SK-N-SH (cell line): Measurements from ENCODE around the gene CAMSAP1. TPM values are rescaled to one million over a fixed set of nuclear protein-coding genes. Genes with fewer than 3 reads are reported as not detected.

ENCODE experiments used
- CTCF ChIA-PET: fragments of 300-600, 350-600 bp; formaldehyde crosslinking; extraction: SDS; loops from one replicate; lab custom pipeline; 2021; lab: Yijun Ruan, JAX
- POLR2A ChIA-PET: fragments of 350-600 bp; sonication (Branson Sonifier 250); formaldehyde crosslinking; extraction: SDS; loops from one replicate; lab custom pipeline; 2020; ENCODE audit warnings: antibody characterized with exemption, inconsistent platforms; lab: Yijun Ruan, JAX
- DNase-seq: peaks from one replicate; pipeline ENCODE4 v3.0.0; 2012
- H2AFZ ChIP-seq: fragments of 200-600 bp; sonication (generic); 2 replicates; pipeline ENCODE4 v1.8.1; 2016; ENCODE audit warnings: antibody characterized with exemption, mild to moderate bottlenecking, low read depth
- H3F3A ChIP-seq: fragments of 200-600 bp; sonication (generic); replicated peaks from 2 replicates; pipeline ENCODE3; 2016; ENCODE audit warnings: antibody characterized with exemption, mild to moderate bottlenecking; ENCODE audit not compliant: insufficient read depth
- H3K27ac ChIP-seq, 2 experiments: fragments of 200-500 bp in 1 of 2; fragments of 200-600 bp in 1 of 2; sonication (Bioruptor generic) in 1 of 2; sonication (generic), shearing (Covaris generic) in 1 of 2; 2 replicates each; pipeline versions ENCODE4 v1.5.1 to v1.6.1; 2014 to 2016; ENCODE audit warnings: low read depth in 2 of 2, inconsistent platforms in 1 of 2, low read length in 1 of 2, mild to moderate bottlenecking in 1 of 2, mixed read lengths in 1 of 2
- H3K27me3 ChIP-seq: fragments of 200-600 bp; sonication (generic), shearing (Covaris generic); 2 replicates; pipeline ENCODE4 v1.6.1; 2016; ENCODE audit warnings: mixed run types; ENCODE audit not compliant: insufficient read depth
- H3K36me3 ChIP-seq, 2 experiments: fragments of 200-500 bp in 1 of 2; fragments of 200-600 bp in 1 of 2; sonication (Bioruptor generic) in 1 of 2; sonication (generic) in 1 of 2; replicated peaks in 1 of 2; 2 replicates each; pipeline versions ENCODE3 to v1.5.1; 2014 to 2016; ENCODE audit warnings: low read length in 1 of 2, mild to moderate bottlenecking in 1 of 2; ENCODE audit not compliant: insufficient read depth in 2 of 2, control insufficient read depth in 1 of 2
- H3K4me1 ChIP-seq, 2 experiments: fragments of 200-500 bp in 1 of 2; fragments of 200-600 bp in 1 of 2; sonication (Bioruptor generic) in 1 of 2; sonication (generic), shearing (Covaris generic) in 1 of 2; 2 replicates each; pipeline versions ENCODE4 v1.5.1 to v1.6.1; 2014 to 2016; ENCODE audit warnings: low read depth in 1 of 2, low read length in 1 of 2, mixed run types in 1 of 2; ENCODE audit not compliant: insufficient read depth in 2 of 2, control insufficient read depth in 1 of 2
- H3K4me2 ChIP-seq: fragments of 200-600 bp; sonication (generic), shearing (Covaris generic); 2 replicates; pipeline ENCODE4 v1.6.1; 2017; ENCODE audit warnings: mixed run types
- H3K4me3 ChIP-seq, 2 experiments: fragments of 200-500 bp in 1 of 2; fragments of 200-600 bp in 1 of 2; sonication (Bioruptor generic) in 1 of 2; sonication (generic), shearing (Covaris generic) in 1 of 2; 2 replicates each; pipeline versions ENCODE4 v1.5.1 to v1.8.1; 2014 to 2016; ENCODE audit warnings: low read depth in 2 of 2, inconsistent platforms in 1 of 2, low read length in 1 of 2, mild to moderate bottlenecking in 1 of 2, mixed read lengths in 1 of 2, moderate library complexity in 1 of 2
- H3K79me2 ChIP-seq: fragments of 200-600 bp; sonication (generic); 2 replicates; pipeline ENCODE4 v1.8.1; 2017; ENCODE audit warnings: mild to moderate bottlenecking; ENCODE audit not compliant: insufficient read depth
- H3K9ac ChIP-seq: fragments of 200-600 bp; sonication (generic); 2 replicates; pipeline ENCODE4 v1.6.1; 2017; ENCODE audit warnings: mixed run types
- H3K9me2 ChIP-seq: fragments of 200-600 bp; sonication (generic); 2 replicates; pipeline ENCODE4 v1.6.1; 2017; ENCODE audit warnings: mixed run types
- H3K9me3 ChIP-seq: fragments of 200-600 bp; sonication (generic); 2 replicates; pipeline ENCODE4 v1.6.1; 2017; ENCODE audit warnings: mixed run types, mild to moderate bottlenecking, moderate library complexity
- H4K20me1 ChIP-seq: fragments of 200-600 bp; sonication (generic); 2 replicates; pipeline ENCODE4 v1.6.1; 2017; ENCODE audit warnings: mild to moderate bottlenecking, mixed run types; ENCODE audit not compliant: insufficient read depth
- FOSL2 ChIP-seq: IDR thresholded peaks from 2 replicates; pipeline ENCODE4 v1.4.0; 2012; ENCODE audit warnings: low read depth, mild to moderate bottlenecking, moderate library complexity, borderline replicate concordance
- FOXM1 ChIP-seq: IDR thresholded peaks from 2 replicates; pipeline ENCODE4 v1.4.0; 2012; ENCODE audit warnings: low read depth, mild to moderate bottlenecking
- GABPA ChIP-seq: IDR thresholded peaks from 2 replicates; pipeline ENCODE4 v1.4.0; 2012; ENCODE audit warnings: low read depth, mild to moderate bottlenecking
- JUND ChIP-seq: IDR thresholded peaks from 2 replicates; pipeline ENCODE4 v1.4.0; 2012
- MEF2A ChIP-seq: IDR thresholded peaks from 2 replicates; pipeline ENCODE4 v1.4.0; 2012; ENCODE audit warnings: low read depth, borderline replicate concordance
- RAD21 ChIP-seq: IDR thresholded peaks from 2 replicates; pipeline ENCODE4 v1.6.1; 2012; ENCODE audit warnings: mild to moderate bottlenecking, low read length
- SMC3 ChIP-seq: IDR thresholded peaks from 2 replicates; pipeline ENCODE4 v1.6.1; 2012; ENCODE audit warnings: low read depth, low read length, improper control_type of control experiment
- TAF1 ChIP-seq: IDR thresholded peaks from 2 replicates; pipeline ENCODE4 v1.6.1; 2012; ENCODE audit warnings: low read depth, mild to moderate bottlenecking, low read length, moderate library complexity, borderline replicate concordance
- TCF12 ChIP-seq: IDR thresholded peaks from 2 replicates; pipeline ENCODE4 v1.4.0; 2012
- YY1 ChIP-seq: IDR thresholded peaks from 2 replicates; pipeline ENCODE4 v1.4.0; 2012; ENCODE audit warnings: low read depth, mild to moderate bottlenecking
- WGBS: methylation state at CpG from one replicate; pipeline ENCODE4 v1.1.6; 2017; ENCODE audit warnings: low lambda C conversion rate; 5-methylcytosine and 5-hydroxymethylcytosine counted together
- polyA plus RNA-seq, 3 experiments: library from polyadenylated mRNA; depleted of rRNA; stranded (reverse); fragments of >200 nt; gene quantifications; 2 replicates each; pipeline ENCODE4 v1.2.3, GENCODE V29; 2012
- TF ChIP-seq, protein P1 (sequence below): fragments of 150-350 bp; IDR thresholded peaks from 2 replicates; pipeline ENCODE4 v1.6.1; 2016; ENCODE audit warnings: mild to moderate bottlenecking, low read depth, low read length
- TF ChIP-seq, protein P2 (sequence below): fragments of 200-600 bp; sonication (generic); IDR thresholded peaks from 2 replicates; pipeline ENCODE4 v1.6.1; 2017; ENCODE audit warnings: antibody characterized with exemption, mild to moderate bottlenecking, moderate library complexity

The CAMSAP1 gene
- polyA plus RNA-seq, 1 of the 3 experiments (the other 2 are of a cell fraction), result 8.9 TPM

DNA sequence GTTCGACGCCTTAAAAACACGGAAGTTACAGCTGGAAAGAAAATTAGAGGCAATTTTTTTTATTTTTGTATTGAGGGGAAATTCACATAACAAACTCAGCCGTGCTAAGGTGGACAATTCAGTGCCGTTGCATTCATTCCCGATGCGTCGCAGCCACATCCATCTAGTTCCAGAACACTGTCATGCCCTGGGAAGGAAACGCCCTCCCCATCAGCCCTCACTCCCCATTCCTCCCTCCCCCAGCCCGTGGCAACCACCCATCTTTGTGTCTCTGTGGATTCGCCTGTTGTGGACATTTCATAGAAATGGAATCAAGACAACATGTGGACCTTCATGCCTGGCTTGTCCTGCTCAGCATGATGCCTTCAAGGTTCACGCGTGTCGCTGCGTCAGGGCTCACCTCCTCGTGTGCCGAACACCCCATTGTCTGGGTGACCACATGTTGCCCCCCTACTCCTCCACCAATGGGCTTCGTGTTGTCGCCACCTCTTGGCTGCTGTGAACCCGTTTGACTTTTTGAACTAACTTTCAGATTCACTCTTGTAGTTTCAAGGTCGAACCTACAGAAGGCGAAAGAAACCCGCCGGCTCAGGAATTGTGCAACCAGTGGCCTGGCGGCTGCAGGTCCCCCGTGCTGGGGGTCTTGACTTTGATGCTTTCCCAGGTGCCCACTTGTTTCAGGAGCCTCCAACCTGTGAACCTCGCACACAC lies 17.4 kb upstream of the CAMSAP1 start:
- Histone ChIP-seq H3K36me3 (peaks cover 0 to 2% of the 10 kb centered on the region in 2 experiments), H3K27ac (no peak overlapping the region), H3K4me3 (no peak overlapping the region), H3K27me3 (no peaks in the 10 kb centered on the region), H3K4me2 (no peak overlapping the region), H3K4me1 (no peaks in the 10 kb centered on the region), H3K9me3 (no peaks in the 10 kb centered on the region), H3K9me2 (no peaks in the 10 kb centered on the region), H3K9ac (no peak overlapping the region), H2AFZ (no peak overlapping the region), H3F3A (no peaks in the 10 kb centered on the region), H3K79me2 (no peaks in the 10 kb centered on the region), H4K20me1 (no peaks in the 10 kb centered on the region)
- 95% methylated on average over 25 of the region's 27 CpGs for WGBS
- CTCF ChIA-PET, result interaction anchor here (0.6 to 0.7 kb wide), 2 partner anchors 61 to 83 kb away, joined by 3 read pairs; no protein-coding TSS in a partner anchor
- TF ChIP-seq FOSL2 (no peak), RAD21 (peak; percentile 27; the same call in 1 of the 2 replicates)
- TF ChIP-seq, protein P1, sequence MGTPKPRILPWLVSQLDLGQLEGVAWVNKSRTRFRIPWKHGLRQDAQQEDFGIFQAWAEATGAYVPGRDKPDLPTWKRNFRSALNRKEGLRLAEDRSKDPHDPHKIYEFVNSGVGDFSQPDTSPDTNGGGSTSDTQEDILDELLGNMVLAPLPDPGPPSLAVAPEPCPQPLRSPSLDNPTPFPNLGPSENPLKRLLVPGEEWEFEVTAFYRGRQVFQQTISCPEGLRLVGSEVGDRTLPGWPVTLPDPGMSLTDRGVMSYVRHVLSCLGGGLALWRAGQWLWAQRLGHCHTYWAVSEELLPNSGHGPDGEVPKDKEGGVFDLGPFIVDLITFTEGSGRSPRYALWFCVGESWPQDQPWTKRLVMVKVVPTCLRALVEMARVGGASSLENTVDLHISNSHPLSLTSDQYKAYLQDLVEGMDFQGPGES, result no peak
- TF ChIP-seq, protein P2, sequence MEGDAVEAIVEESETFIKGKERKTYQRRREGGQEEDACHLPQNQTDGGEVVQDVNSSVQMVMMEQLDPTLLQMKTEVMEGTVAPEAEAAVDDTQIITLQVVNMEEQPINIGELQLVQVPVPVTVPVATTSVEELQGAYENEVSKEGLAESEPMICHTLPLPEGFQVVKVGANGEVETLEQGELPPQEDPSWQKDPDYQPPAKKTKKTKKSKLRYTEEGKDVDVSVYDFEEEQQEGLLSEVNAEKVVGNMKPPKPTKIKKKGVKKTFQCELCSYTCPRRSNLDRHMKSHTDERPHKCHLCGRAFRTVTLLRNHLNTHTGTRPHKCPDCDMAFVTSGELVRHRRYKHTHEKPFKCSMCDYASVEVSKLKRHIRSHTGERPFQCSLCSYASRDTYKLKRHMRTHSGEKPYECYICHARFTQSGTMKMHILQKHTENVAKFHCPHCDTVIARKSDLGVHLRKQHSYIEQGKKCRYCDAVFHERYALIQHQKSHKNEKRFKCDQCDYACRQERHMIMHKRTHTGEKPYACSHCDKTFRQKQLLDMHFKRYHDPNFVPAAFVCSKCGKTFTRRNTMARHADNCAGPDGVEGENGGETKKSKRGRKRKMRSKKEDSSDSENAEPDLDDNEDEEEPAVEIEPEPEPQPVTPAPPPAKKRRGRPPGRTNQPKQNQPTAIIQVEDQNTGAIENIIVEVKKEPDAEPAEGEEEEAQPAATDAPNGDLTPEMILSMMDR, result no peak
- no peak for DNase-seq
- POLR2A ChIA-PET, result no interaction called here

DNA sequence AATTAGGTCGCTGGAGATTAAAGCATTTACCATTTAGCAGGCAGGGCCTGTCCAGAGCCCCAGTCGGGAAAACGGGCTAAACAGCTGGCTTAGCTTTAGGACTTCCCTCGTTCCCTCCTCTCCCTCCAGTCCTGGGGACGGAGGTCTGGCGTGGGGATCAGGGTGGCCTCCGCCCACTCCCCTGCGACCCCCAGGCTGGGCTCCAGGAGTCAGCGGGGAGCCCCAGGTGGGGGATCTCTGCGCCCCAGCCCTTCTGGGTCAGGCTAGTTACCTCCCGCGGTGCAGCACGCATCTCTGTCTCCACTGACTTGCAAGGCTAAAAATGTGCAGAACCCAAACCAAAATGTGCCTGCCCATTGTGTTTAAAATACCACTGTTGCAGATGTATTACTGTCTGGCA lies 16.2 kb upstream of the CAMSAP1 start:
- Histone ChIP-seq H2AFZ (no peak overlapping the region), H3K27ac (no peak overlapping the region), H3K4me2 (no peak overlapping the region), H3K4me3 (no peak overlapping the region), H3K9me3 (no peaks in the 10 kb centered on the region), H3K27me3 (no peaks in the 10 kb centered on the region), H3K9ac (no peak overlapping the region), H4K20me1 (no peaks in the 10 kb centered on the region)
- CTCF ChIA-PET, result no interaction called here
- TF ChIP-seq YY1, result no peak
- no peak for TF ChIP-seq GABPA
- TF ChIP-seq SMC3, result no peak
- TF ChIP-seq TAF1, result no peak
- TF ChIP-seq TCF12, result no peak
- no peak for TF ChIP-seq JUND
- no peak for TF ChIP-seq MEF2A
- TF ChIP-seq FOXM1, result no peak
- TF ChIP-seq, all 33 proteins: peak for 0
- WGBS, result 93% methylated on average over 7 of the region's 13 CpGs
- Histone ChIP-seq H3K4me1 (no peaks in the 10 kb centered on the region), H3K9me2 (no peaks in the 10 kb centered on the region), H3K79me2 (no peaks in the 10 kb centered on the region), H3K36me3 (peaks cover 0 to 2% of the 10 kb centered on the region in 2 experiments), H3F3A (no peaks in the 10 kb centered on the region)
- no peak for DNase-seq
- POLR2A ChIA-PET, result no interaction called here
